Embryonic facial prominence (tissue), 1 donor: ENCODE results near the gene TTC9B.
"Not testable (repeated sequence)": the region's sequence is repeated elsewhere in the genome, so short reads cannot be mapped to it uniquely, and the experiment has no call there.

ENCODE experiments used
- DNase-seq: peaks from one replicate; pipeline ENCODE4 v3.0.0-alpha.2; 2016; ENCODE audit errors: extremely low spot score

The TTC9B gene

DNA sequence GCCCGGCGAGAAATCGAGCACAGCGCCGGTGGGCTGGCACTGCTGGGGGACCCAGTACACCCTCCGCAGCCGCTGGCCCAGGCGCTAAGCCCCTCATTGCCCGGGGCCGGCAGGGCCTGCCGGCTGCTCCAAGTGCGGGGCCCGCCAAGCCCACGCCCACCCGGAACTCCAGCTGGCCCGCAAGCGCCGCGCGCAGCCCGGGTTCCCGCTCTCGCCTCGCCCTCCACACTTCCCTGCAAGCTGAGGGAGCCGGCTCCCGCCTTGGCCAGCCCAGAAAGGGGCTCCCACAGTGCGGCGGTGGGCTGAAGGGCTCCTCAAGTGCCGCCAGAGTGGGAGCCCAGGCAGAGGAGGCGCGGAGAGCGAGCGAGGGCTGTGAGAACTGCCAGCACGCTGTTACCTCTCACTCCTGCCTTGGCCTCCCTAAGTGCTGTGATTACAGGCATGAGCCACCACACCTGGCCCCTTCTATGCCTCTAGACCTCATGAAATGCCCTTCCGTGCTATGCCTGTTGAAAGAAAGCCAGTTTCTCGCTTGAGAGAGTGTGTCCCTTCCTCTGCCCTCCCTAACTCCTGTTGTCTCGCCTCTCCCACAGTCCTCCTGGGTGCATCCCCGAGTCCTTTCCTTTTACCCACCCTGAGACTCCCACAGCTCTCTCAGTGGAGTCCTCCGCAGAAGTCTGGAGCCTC lies 47.7 kb downstream of the TTC9B start:
- not testable (repeated sequence) for DNase-seq

GRCh38 chr19:40169482-40170302 lies 48.5 kb downstream of the TTC9B start:
- DNase-seq = not testable (repeated sequence)
